DMS 273 treated with DMSO at 0.1 percent for 48 hours (cell line): ENCODE measurements around the gene DDX1.
"Not testable (repeated sequence)": the region's sequence is repeated elsewhere in the genome, so short reads cannot be mapped to it uniquely, and the experiment has no call there.

Source experiments
- DNase-seq: peaks from one replicate; lab custom pipeline; 2025; lab: John Stamatoyannopoulos, UW

DDX1 gene

GRCh38 chr2:15616850-15617777 lies 25.4 kb downstream of the DDX1 start:
- no peak for DNase-seq

GRCh38 chr2:15617778-15618448 lies 26.2 kb downstream of the DDX1 start:
- no peak for DNase-seq

- DNase-seq: no peak
Observed at GRCh38 chr2:15618449-15618855, 26.8 kb downstream of the DDX1 start.

GRCh38 chr2:15619076-15619475 lies 27.4 kb downstream of the DDX1 start:
- no peak for DNase-seq

- DNase-seq: no peak
Observed at GRCh38 chr2:15619510-15619909, 27.8 kb downstream of the DDX1 start.

GRCh38 chr2:15619938-15620337 lies 28.3 kb downstream of the DDX1 start:
- no peak for DNase-seq

GRCh38 chr2:15620340-15620739 lies 28.7 kb downstream of the DDX1 start:
- no peak for DNase-seq

GRCh38 chr2:15620857-15621471 lies 29.3 kb downstream of the DDX1 start:
- no peak for DNase-seq

GRCh38 chr2:15621472-15621870 lies 29.8 kb downstream of the DDX1 start:
- DNase-seq: not testable (repeated sequence)

GRCh38 chr2:15622214-15622613 lies 30.5 kb downstream of the DDX1 start:
- DNase-seq: no peak

- no peak for DNase-seq
Observed at GRCh38 chr2:15622614-15623480, 31.2 kb downstream of the DDX1 start.

- no peak for DNase-seq
Observed at GRCh38 chr2:15623481-15623796, 31.8 kb downstream of the DDX1 start.

GRCh38 chr2:15623898-15624541 lies 32.4 kb downstream of the DDX1 start:
- DNase-seq: no peak

- DNase-seq: no peak
Observed at GRCh38 chr2:15624903-15625302, 33.2 kb downstream of the DDX1 start.

- no peak for DNase-seq
Observed at GRCh38 chr2:15625344-15626036, 33.8 kb downstream of the DDX1 start.

- no peak for DNase-seq
Observed at GRCh38 chr2:15626126-15626525, 34.5 kb downstream of the DDX1 start.

- DNase-seq: no peak
Observed at GRCh38 chr2:15626967-15627366, 35.3 kb downstream of the DDX1 start.

- DNase-seq: no peak
Observed at GRCh38 chr2:15627817-15628684, 36.4 kb downstream of the DDX1 start.

- no peak for DNase-seq
Observed at GRCh38 chr2:15628899-15629855, 37.5 kb downstream of the DDX1 start.
